Measurements from ENCODE around the gene TEX101.

GRCh38 chr19:43437712-43438111 lies 23.0 kb downstream of the TEX101 start:
- TF ChIP-seq, protein P1, sequence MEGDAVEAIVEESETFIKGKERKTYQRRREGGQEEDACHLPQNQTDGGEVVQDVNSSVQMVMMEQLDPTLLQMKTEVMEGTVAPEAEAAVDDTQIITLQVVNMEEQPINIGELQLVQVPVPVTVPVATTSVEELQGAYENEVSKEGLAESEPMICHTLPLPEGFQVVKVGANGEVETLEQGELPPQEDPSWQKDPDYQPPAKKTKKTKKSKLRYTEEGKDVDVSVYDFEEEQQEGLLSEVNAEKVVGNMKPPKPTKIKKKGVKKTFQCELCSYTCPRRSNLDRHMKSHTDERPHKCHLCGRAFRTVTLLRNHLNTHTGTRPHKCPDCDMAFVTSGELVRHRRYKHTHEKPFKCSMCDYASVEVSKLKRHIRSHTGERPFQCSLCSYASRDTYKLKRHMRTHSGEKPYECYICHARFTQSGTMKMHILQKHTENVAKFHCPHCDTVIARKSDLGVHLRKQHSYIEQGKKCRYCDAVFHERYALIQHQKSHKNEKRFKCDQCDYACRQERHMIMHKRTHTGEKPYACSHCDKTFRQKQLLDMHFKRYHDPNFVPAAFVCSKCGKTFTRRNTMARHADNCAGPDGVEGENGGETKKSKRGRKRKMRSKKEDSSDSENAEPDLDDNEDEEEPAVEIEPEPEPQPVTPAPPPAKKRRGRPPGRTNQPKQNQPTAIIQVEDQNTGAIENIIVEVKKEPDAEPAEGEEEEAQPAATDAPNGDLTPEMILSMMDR (conservative IDR thresholded peaks at IDR 0.05) = no peak
- no peak for TF ChIP-seq EZH2 (IDR thresholded peaks at IDR 0.05; ENCODE audit: low read depth)
